ENCODE data around the gene SLC25A12.

DNA sequence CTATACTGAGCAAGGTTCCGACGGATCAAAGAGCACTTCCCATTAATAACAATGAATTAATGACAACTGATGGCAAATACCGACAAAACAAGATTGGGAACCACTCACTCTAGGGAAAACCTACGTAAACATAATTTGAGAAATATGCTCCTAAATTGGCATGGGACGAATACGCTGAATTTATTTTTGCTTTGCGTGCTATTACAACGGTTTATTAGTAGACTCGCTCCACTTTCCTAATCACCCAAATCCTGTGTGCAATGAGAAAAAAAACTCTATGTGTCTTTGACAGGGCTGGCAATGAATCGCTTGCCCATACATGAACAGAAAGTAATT, 536 bp upstream of the SLC25A12 start:
- peak; percentile 29 for TF ChIP-seq POLR2A (IDR thresholded peaks at IDR 0.05; ENCODE audit: low read length)
- no peak for TF ChIP-seq GATA1 (IDR thresholded peaks at IDR 0.05; ENCODE audit: low read depth, low read length)

Data from erythroblast (primary cell).